Measurements from ENCODE around the gene SMARCD1. TPM values are rescaled to one million over a fixed set of nuclear protein-coding genes. Genes with fewer than 3 reads are reported as not detected.

Gene SMARCD1
- total and polyA plus RNA-seq, 4 donors, result 4.6 to 24.4 (median 15.3) TPM

GRCh38 chr12:50087151-50087550 lies 2.0 kb downstream of the SMARCD1 start (continued):
- TF ChIP-seq FOXA2 (IDR thresholded peaks at IDR 0.05) (no peak), ATF3 (IDR thresholded peaks at IDR 0.05) (no peak), FOXA1 (IDR thresholded peaks at IDR 0.05) (no peak)

GRCh38 chr12:50087995-50088394 lies 2.9 kb downstream of the SMARCD1 start:
- WGBS, result 83% methylated on average over 3 of the region's 3 CpGs

More at GRCh38 chr12:50087995-50088394, 2.9 kb downstream of the SMARCD1 start:
- Histone ChIP-seq H3K36me3 (ENCODE audit: control insufficient read depth in 4 of 4, insufficient read depth in 3 of 4, low read depth in 1 of 4, low read length in 3 of 4) (peaks cover 11 to 38% (median 33%) of the 10 kb centered on the region in 4 donors), H3K9me3 (ENCODE audit: control insufficient read depth in 4 of 4, low read length in 3 of 4) (no peaks in the 10 kb centered on the region), H3K27me3 (ENCODE audit: control insufficient read depth in 4 of 4, insufficient read depth in 4 of 4, low read length in 3 of 4) (no peaks in the 10 kb centered on the region), H3K4me3 (ENCODE audit: low read depth in 1 of 3, low read length in 3 of 3) (no peak overlapping the region), H3K27ac (ENCODE audit: low read depth in 1 of 2, low read length in 2 of 2) (no peak overlapping the region), H3K4me1 (ENCODE audit: control insufficient read depth in 4 of 4, insufficient read depth in 4 of 4, low read length in 3 of 4) (peaks cover 0 to 20% (median 9%) of the 10 kb centered on the region in 4 donors), H3K9ac (ENCODE audit: low read depth in 1 of 2, low read length in 2 of 2) (no peak overlapping the region)
- no peak for DNase-seq (ENCODE audit: low spot score)
- TF ChIP-seq HNF4G (IDR thresholded peaks at IDR 0.05), result no peak
- no peak for TF ChIP-seq RXRA (IDR thresholded peaks at IDR 0.05)
- no peak for TF ChIP-seq YY1 (IDR thresholded peaks at IDR 0.05)
- TF ChIP-seq RAD21 (IDR thresholded peaks at IDR 0.05), result no peak
- TF ChIP-seq GABPA (IDR thresholded peaks at IDR 0.05 in 1 of 2, conservative IDR thresholded peaks at IDR 0.05 in 1 of 2), result no peak
- TF ChIP-seq ZBTB33 (IDR thresholded peaks at IDR 0.05), result no peak
- TF ChIP-seq NR2F2 (IDR thresholded peaks at IDR 0.05), result no peak
- TF ChIP-seq FOXA1 (IDR thresholded peaks at IDR 0.05), result no peak
- no peak for TF ChIP-seq SP1 (IDR thresholded peaks at IDR 0.05)
- TF ChIP-seq JUND (IDR thresholded peaks at IDR 0.05), result no peak
- TF ChIP-seq CTCF (IDR thresholded peaks at IDR 0.05; ENCODE audit: low read depth, low read length, missing input control), result no peak
- no peak for TF ChIP-seq HNF4A (conservative IDR thresholded peaks at IDR 0.05)
- TF ChIP-seq REST (IDR thresholded peaks at IDR 0.05), result no peak
- TF ChIP-seq TAF1 (conservative IDR thresholded peaks at IDR 0.05), result no peak
- TF ChIP-seq FOXA2 (IDR thresholded peaks at IDR 0.05), result no peak
- no peak for TF ChIP-seq MAX (IDR thresholded peaks at IDR 0.05)
